CD4-positive, alpha-beta T cell (primary cell): Measurements from ENCODE around the gene ZFP36L2. TPM values are rescaled to one million over a fixed set of nuclear protein-coding genes. Genes with fewer than 3 reads are reported as not detected.

Experiments
- ATAC-seq: fragments of 200-7000 bp; cut with Tn5 transposase; one replicate; pipeline ENCODE4 v1.10.0; 2022; ENCODE audit warnings: mild to moderate bottlenecking; ENCODE audit not compliant: poor library complexity
- CTCF ChIA-PET: fragments of 350-600 bp; sonication (Branson Sonifier 250); formaldehyde crosslinking; loops from one replicate; lab custom pipeline; 2021; ENCODE audit warnings: antibody characterized with exemption, inconsistent platforms; lab: Charles Lee
- POLR2A ChIA-PET: fragments of 350-600 bp; sonication (Branson Sonifier 250); formaldehyde crosslinking; loops from one replicate; lab custom pipeline; 2021; ENCODE audit warnings: antibody characterized with exemption, inconsistent platforms; lab: Charles Lee
- DNase-seq, 14 experiments: peaks; one replicate each; pipeline ENCODE4 v3.0.0-alpha.2; 2013 to 2020; ENCODE audit warnings: mixed read lengths in 2 of 14
- H3K27ac ChIP-seq, 2 donors: one replicate each; pipeline versions ENCODE4 v1.5.1 to v1.7.0; 2013; ENCODE audit warnings: low read length in 2 of 2, low read depth in 1 of 2, mild to moderate bottlenecking in 1 of 2
- H3K27me3 ChIP-seq, 2 experiments: 1 replicate in 1 of 2; 2 replicates in 1 of 2; pipeline versions ENCODE4 v1.6.1 to v1.7.0; 2013; ENCODE audit warnings: low read length in 2 of 2, control low read depth in 1 of 2, mild to moderate bottlenecking in 1 of 2, moderate library complexity in 1 of 2; ENCODE audit not compliant: insufficient read depth in 2 of 2, control insufficient read depth in 1 of 2
- H3K36me3 ChIP-seq: one replicate; pipeline ENCODE4 v1.6.1; 2013; ENCODE audit warnings: low read length, control low read depth; ENCODE audit not compliant: insufficient read depth
- H3K4me1 ChIP-seq: one replicate; pipeline ENCODE4 v1.6.1; 2013; ENCODE audit warnings: low read length, control low read depth; ENCODE audit not compliant: insufficient read depth
- H3K4me3 ChIP-seq: one replicate; pipeline ENCODE4 v1.5.1; 2013; ENCODE audit warnings: mild to moderate bottlenecking, low read length, moderate library complexity
- H3K9me3 ChIP-seq, 2 experiments: 1 replicate in 1 of 2; 2 replicates in 1 of 2; pipeline versions ENCODE4 v1.6.1 to v1.7.0; 2013; ENCODE audit warnings: low read length in 2 of 2, mild to moderate bottlenecking in 2 of 2, control low read depth in 1 of 2, moderate library complexity in 1 of 2; ENCODE audit not compliant: control insufficient read depth in 1 of 2, insufficient read depth in 1 of 2
- H3K27ac Mint-ChIP-seq: one replicate; pipeline ENCODE4 v1.8.0; 2020; ENCODE audit warnings: mixed read lengths
- H3K27me3 Mint-ChIP-seq: one replicate; pipeline ENCODE4 v1.8.0; 2021; ENCODE audit warnings: mixed read lengths
- H3K36me3 Mint-ChIP-seq: one replicate; pipeline ENCODE4 v1.8.0; 2021; ENCODE audit warnings: low read depth, mixed read lengths
- H3K4me1 Mint-ChIP-seq: one replicate; pipeline ENCODE4 v1.8.0; 2021; ENCODE audit warnings: low read depth, mixed read lengths
- H3K4me3 Mint-ChIP-seq: one replicate; pipeline ENCODE4 v1.8.0; 2020; ENCODE audit warnings: mild to moderate bottlenecking, mixed read lengths
- H3K9me3 Mint-ChIP-seq: one replicate; pipeline ENCODE4 v1.8.0; 2020; ENCODE audit warnings: mixed read lengths
- intact Hi-C, 2 experiments: fragments of 100-400 bp; cut with DNase I in 1 of 2; cut with micrococcal nuclease in 1 of 2; formaldehyde crosslinking; loops; one replicate each; pipeline versions ENCODE4 v1.15.1 to v1.9.0; 2023 to 2025; cut with DNase I, micrococcal nuclease
- total RNA-seq, 174 experiments: library from RNA in 2 of 174; stranded (reverse) in 2 of 174; gene quantifications; one replicate each; pipeline ENCODE4 v1.2.3 and lab custom pipeline; 2021 to 2026
- TF ChIP-seq, protein P1 (sequence below): fragments of 200-600 bp; IDR thresholded peaks from one replicate; pipeline ENCODE4 v1.8.0; 2022; ENCODE audit warnings: antibody characterized with exemption, mild to moderate bottlenecking

Gene ZFP36L2
- total RNA-seq, 2 experiments from 2014 or later = 1,602 to 1,631 TPM

DNA sequence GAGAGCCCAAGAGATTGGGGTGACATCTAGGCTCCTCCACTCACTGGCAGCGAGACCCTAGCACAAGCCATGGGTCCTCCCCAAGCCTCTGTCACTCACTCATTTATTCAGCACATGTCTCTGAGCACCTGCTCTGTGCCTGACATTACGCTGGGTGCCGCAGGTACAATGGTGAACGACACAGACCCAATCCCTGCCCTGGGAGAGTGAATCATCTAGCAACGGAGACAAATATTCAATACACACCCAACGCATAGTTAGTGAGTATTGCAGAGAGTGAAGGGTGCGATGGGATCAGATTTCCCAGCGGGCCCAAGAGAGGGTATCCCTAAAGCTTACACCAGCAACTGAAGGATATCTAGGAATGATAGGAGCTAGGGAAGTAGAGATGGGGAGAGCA, 45.5 kb downstream of the ZFP36L2 start:
- H3K9me3 Mint-ChIP-seq = no peaks in the 10 kb centered on the region
- POLR2A ChIA-PET = interaction anchor here (0.8 to 16.1 kb wide), 3 partner anchors 11 to 40 kb away, joined by 3 to 790 read pairs (median 217); partner anchors contain the start of gene ZFP36L2
- Histone ChIP-seq H3K4me3 (no peak overlapping the region), H3K4me1 (peaks cover 80% of the 10 kb centered on the region), H3K27ac (no peak overlapping the region), H3K27me3 (no peaks in the 10 kb centered on the region), H3K36me3 (no peaks in the 10 kb centered on the region), H3K9me3 (no peaks in the 10 kb centered on the region)
- DNase-seq (no peak), ATAC-seq (no peak)
- peak overlapping the region; percentile 80 for H3K27ac Mint-ChIP-seq
- peak overlapping the region; percentile 25 for H3K4me3 Mint-ChIP-seq
- CTCF ChIA-PET = interaction anchor here (3.8 kb wide), 1 partner anchor 11 kb away, joined by 15 read pairs; no protein-coding TSS in a partner anchor
- peaks cover 7% of the 10 kb centered on the region for H3K36me3 Mint-ChIP-seq
- H3K4me1 Mint-ChIP-seq = peaks cover 70% of the 10 kb centered on the region
- intact Hi-C loops = no loop called here
- H3K27me3 Mint-ChIP-seq = no peaks in the 10 kb centered on the region
- TF ChIP-seq, protein P1, sequence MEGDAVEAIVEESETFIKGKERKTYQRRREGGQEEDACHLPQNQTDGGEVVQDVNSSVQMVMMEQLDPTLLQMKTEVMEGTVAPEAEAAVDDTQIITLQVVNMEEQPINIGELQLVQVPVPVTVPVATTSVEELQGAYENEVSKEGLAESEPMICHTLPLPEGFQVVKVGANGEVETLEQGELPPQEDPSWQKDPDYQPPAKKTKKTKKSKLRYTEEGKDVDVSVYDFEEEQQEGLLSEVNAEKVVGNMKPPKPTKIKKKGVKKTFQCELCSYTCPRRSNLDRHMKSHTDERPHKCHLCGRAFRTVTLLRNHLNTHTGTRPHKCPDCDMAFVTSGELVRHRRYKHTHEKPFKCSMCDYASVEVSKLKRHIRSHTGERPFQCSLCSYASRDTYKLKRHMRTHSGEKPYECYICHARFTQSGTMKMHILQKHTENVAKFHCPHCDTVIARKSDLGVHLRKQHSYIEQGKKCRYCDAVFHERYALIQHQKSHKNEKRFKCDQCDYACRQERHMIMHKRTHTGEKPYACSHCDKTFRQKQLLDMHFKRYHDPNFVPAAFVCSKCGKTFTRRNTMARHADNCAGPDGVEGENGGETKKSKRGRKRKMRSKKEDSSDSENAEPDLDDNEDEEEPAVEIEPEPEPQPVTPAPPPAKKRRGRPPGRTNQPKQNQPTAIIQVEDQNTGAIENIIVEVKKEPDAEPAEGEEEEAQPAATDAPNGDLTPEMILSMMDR = no peak

DNA sequence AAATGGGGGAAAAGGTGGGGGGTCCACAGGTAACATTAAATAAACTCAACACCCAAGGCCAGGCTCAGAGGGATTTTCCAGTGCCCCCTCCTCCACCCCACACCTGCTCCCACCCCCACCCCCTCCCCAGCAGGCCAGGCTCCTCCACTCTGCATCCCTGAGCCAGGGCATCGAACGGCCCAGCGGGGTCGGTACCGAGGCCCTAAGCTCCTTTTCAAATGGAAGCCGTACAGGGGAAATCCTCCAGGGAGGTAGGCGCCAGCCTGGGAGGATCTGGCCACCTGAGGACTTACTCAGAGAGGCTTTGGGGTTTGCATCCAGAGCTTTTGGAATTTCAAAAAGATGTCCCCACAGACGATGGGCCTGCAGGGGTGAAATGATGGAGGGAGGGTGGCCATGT, 46.5 kb downstream of the ZFP36L2 start:
- no peak for DNase-seq
- no peak overlapping the region for H3K4me3 Mint-ChIP-seq
- no peak for ATAC-seq
- no peaks in the 10 kb centered on the region for H3K36me3 ChIP-seq
- peak overlapping the region; percentile 80 for H3K27ac Mint-ChIP-seq
- no peaks in the 10 kb centered on the region for H3K27me3 ChIP-seq
- no peak overlapping the region for H3K27ac ChIP-seq
- no peaks in the 10 kb centered on the region for H3K9me3 Mint-ChIP-seq
- H3K4me3 ChIP-seq = no peak overlapping the region
- ChIA-PET POLR2A (interaction anchor here (0.8 to 16.1 kb wide), 4 partner anchors 10 to 46 kb away, joined by 3 to 790 read pairs (median 111); partner anchors contain the start of gene ZFP36L2), CTCF (interaction anchor here (3.8 kb wide), 1 partner anchor 10 kb away, joined by 15 read pairs; no protein-coding TSS in a partner anchor)
- no peaks in the 10 kb centered on the region for H3K9me3 ChIP-seq
- no peaks in the 10 kb centered on the region for H3K27me3 Mint-ChIP-seq
- intact Hi-C loops = no loop called here
- peaks cover 80% of the 10 kb centered on the region for H3K4me1 ChIP-seq
- H3K36me3 Mint-ChIP-seq = peaks cover 7% of the 10 kb centered on the region
- H3K4me1 Mint-ChIP-seq = peaks cover 73% of the 10 kb centered on the region
- TF ChIP-seq, protein P1 = no peak

DNA sequence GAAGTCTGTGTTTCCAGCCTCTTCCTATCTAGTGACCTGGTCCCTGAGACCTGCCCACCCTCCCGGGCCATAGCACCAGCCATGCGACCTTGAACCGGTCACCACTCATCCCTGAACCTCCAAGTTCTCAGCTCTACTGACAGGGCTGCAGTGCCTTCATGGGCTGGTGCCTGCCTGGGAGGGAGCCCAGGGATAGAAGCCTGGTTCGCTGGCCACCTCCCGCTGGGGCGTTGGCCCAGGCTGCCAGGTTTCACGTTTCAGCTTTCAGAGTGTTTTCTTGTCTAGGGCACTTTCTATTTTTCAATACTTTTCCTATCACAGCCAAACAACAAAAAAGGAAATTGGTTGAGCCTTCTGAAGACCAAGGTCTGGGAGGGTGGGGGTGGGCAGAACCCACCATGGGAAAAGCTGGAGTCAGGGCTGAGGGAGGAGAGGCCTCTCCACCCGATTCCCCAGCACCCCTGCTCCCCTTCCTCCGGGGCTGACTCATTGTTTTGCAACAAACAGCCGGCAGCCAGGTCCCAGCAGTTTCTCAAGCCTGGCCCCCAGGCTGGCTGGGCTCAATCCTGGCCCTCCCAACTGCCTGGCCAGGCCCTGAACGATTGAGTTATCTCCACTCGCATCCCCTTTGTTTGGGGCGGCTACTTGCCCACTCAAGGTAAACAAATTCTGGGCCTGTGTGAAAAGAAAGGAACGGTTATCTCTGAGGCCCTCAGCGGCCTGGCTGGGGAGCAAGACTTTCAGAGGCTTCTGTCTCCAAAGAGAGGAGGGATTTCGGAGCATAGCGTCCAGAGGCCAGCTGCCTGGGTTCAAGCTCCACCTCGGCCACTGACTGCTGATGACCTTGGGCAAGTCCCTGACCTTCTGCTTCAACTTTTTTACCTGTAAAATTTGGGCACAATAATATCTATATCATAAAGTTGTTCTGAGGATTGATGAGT, 47.5 kb downstream of the ZFP36L2 start:
- Mint-ChIP-seq H3K27me3 (no peaks in the 10 kb centered on the region), H3K36me3 (peaks cover 12% of the 10 kb centered on the region), H3K27ac (peak overlapping the region; percentile 97), H3K9me3 (no peaks in the 10 kb centered on the region), H3K4me3 (peak overlapping the region; percentile 70), H3K4me1 (peaks cover 73% of the 10 kb centered on the region)
- CTCF ChIA-PET = interaction anchor here (1.0 to 3.8 kb wide), 2 partner anchors 9 to 14 kb away, joined by 3 to 15 read pairs; no protein-coding TSS in a partner anchor
- peaks cover 80% of the 10 kb centered on the region for H3K4me1 ChIP-seq
- H3K27ac ChIP-seq = peak overlapping the region; percentile 54 to 77
- POLR2A ChIA-PET = interaction anchor here (0.9 to 16.1 kb wide), 7 partner anchors 7 to 44 kb away, joined by 3 to 790 read pairs (median 5); partner anchors contain the start of gene ZFP36L2
- TF ChIP-seq, protein P1 = no peak
- H3K9me3 ChIP-seq = no peaks in the 10 kb centered on the region
- H3K4me3 ChIP-seq = no peak overlapping the region
- H3K36me3 ChIP-seq = no peaks in the 10 kb centered on the region
- intact Hi-C loops = no loop called here
- no peaks in the 10 kb centered on the region for H3K27me3 ChIP-seq
- no peak for ATAC-seq
- DNase-seq = peak in 9 of 14 experiments; percentile 32 to 72 (median 56)
